NCI-H526 treated with DMSO at 0.1 percent for 48 hours (cell line): ENCODE data around the gene ETNK1.
A peak's percentile ranks its signal among the peaks of the same experiment; 100 is the strongest.
"Not testable (repeated sequence)": the region's sequence is repeated elsewhere in the genome, so short reads cannot be mapped to it uniquely, and the experiment has no call there.

Source experiments
- DNase-seq: peaks from one replicate; lab custom pipeline; 2025; lab: John Stamatoyannopoulos, UW

The ETNK1 gene

DNA sequence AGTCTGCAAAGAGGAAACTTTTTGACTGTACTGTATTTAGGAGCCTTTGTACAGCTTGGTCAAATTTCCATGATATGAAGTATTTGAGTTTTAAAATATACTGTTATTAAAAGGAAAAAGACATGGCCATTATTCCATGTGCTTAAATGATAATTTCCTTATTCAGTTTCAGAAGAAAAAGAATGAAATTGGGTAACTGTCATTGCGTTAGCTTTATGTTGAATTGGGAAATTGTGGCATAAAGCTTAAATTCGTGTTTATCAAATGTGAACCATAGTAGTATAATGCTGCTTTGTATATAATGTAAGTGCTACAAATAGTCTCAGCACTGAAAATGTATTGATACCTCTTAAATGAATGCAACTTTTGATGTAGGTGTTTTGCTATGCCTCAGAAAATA, 64.9 kb downstream of the ETNK1 start:
- no peak for DNase-seq

DNA sequence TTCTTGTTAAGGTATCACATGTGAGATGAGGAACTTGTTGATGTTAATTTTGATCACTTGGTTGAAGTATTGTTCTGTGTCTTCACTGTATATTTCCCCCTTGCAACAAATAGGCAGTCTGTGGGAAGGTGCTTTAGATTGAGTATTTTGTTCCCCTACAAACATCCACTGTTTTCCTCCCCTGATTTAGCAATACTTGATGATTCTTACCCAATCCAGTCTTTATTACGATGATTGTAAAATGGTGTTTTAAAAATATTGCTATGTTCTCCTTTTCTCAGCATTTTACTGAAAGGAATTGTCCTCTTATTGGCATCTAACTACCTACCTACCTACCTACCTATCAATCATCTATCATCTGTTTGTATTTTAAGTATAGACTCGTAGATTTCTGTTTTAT, 66.3 kb downstream of the ETNK1 start:
- DNase-seq, result no peak

- DNase-seq, result not testable (repeated sequence)
Measured at GRCh38 chr12:22692467-22692866, 67.5 kb downstream of the ETNK1 start.

DNA sequence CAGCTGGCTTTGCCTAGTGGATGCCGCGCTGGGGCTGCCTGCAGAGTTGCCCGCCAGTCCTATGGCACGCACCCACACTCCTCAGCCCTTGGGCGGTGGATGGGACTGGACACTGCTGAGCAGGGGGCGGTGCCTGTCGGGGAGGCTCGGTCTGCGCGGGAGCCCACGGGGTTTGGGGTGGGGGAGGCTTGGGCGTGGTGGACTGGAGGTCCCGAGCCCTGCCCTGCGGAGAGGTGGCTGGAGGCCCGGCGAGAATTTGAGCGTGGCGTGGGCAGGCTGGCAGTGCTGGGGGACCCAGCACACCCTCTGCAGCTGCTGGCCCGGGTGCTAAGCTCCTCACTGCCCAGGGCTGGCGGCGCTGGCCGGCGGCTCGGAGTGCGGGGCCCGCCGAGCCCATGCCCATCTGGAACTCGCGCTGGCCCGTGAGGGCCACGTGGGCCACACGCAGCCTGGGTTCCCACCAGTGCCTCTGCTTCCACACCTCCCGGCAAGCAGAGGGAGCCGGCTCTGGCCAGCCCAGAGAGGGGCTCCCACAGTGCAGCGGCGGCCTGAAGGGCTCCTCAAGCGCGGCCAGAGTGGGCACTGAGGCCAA, 68.1 kb downstream of the ETNK1 start:
- no peak for DNase-seq

DNA sequence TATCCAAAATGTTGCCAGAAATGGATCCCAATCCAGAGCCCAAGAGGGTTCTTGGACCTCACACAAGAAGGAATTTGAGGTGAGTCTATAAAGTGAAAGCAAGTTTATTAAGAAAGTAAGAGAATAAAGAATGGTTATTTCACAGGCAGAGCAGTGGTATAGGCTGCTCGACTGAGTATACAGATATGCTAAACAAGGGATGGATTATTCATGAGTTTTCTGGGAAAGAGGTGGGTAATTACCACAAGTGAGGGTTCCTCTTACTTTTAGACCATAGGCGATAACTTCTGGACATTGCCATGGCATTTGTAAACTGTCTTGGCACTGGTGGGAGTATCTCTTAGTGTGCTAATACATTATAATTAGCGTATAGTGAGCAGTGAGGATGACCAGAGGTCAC, 73.6 kb downstream of the ETNK1 start:
- DNase-seq, result no peak

- not testable (repeated sequence) for DNase-seq
Measured at GRCh38 chr12:22699705-22700104, 74.7 kb downstream of the ETNK1 start.

DNA sequence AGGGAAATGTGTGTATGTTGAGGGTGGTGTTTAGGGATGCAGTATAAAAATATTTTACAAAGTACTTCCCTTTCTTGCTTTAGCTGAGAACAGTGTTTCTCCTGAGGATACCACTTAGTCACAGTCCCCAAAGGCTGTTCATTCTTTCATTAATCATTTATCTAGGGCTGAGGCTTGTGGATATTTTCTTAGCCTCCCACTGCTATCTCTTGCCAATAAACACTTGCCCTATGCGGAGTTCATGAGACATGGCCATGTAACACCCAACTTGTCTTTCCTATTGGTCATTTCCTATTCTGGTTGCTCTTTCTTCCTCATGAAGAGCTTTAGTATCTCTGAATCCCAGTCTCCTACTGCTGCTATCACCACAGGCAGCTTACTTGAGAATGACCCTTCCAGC, 75.1 kb downstream of the ETNK1 start:
- DNase-seq, result no peak

- DNase-seq, result not testable (repeated sequence)
Measured at GRCh38 chr12:22701216-22701809, 76.3 kb downstream of the ETNK1 start.

GRCh38 chr12:22702690-22703089, 77.7 kb downstream of the ETNK1 start:
- DNase-seq, result no peak

DNA sequence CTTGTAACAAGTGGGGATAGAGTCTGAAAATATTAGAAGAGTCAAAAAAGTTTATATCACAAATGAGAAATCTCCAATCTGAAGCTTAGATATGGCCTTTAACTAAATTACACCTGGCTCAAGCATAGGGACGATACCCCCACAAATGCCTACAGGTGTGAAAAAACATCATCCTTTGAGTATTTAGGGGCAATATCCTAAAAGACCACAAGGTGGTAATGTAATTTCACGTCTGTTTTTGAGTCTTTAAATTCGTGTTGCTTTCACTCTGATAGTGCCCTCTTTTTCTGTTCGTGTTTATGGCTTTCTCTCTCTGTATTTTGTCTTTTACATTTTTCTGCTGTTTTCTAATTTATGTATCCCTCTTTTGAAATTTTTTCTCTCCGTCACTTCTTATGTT, 84.3 kb downstream of the ETNK1 start:
- peak; percentile 17 for DNase-seq

- DNase-seq, result no peak
Measured at GRCh38 chr12:22712083-22712482, 87.1 kb downstream of the ETNK1 start.

DNA sequence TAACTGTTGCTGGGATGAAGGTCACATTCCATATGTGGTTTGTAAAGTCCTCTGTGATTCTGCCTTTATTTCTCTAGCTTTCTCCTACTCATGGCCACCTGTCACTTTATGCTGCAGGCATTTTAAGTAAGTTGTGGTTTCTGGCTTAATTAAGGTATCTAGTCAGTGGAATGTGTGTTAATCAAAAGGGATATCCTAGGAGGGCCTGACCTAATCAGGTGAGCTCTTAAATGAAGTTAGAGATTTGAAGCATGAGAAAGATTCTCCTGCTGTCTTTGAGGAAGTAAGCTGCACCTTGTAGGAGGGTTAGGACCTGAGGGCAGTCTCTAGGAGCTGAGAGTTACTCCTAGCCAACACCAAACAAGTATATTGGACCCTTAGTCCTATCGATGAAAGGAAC, 90.3 kb downstream of the ETNK1 start:
- DNase-seq, result no peak

GRCh38 chr12:22719745-22720144, 94.8 kb downstream of the ETNK1 start:
- DNase-seq, result no peak

GRCh38 chr12:22722081-22722480, 97.1 kb downstream of the ETNK1 start:
- no peak for DNase-seq

- DNase-seq, result no peak
Measured at GRCh38 chr12:22722779-22723178, 97.8 kb downstream of the ETNK1 start.

- DNase-seq, result no peak
Measured at GRCh38 chr12:22728987-22729386, 104.0 kb downstream of the ETNK1 start.

GRCh38 chr12:22729431-22729956, 104.5 kb downstream of the ETNK1 start:
- DNase-seq, result no peak

- DNase-seq, result no peak
Measured at GRCh38 chr12:22729957-22730443, 105.0 kb downstream of the ETNK1 start.

GRCh38 chr12:22731236-22731635, 106.3 kb downstream of the ETNK1 start:
- DNase-seq, result no peak

- DNase-seq, result peak; percentile 82
Measured at GRCh38 chr12:22733756-22734155, 108.8 kb downstream of the ETNK1 start.

GRCh38 chr12:22738945-22739344, 114.0 kb downstream of the ETNK1 start:
- no peak for DNase-seq
